Activated CD4-positive, alpha-beta T cell treated with anti-CD3 and anti-CD28 coated beads, Interleukin-2, amount 50 U/mL, for 1 hour (primary cell): ENCODE results near the gene SCAMP4.

Experiments
- DNase-seq: peaks from one replicate; pipeline ENCODE4 v3.0.0-alpha.2; 2020

Gene SCAMP4

GRCh38 chr19:1961000-1961883 is 56.0 kb downstream of the SCAMP4 start:
- DNase-seq: no peak

- no peak for DNase-seq
Measured at GRCh38 chr19:1962674-1963073, 57.5 kb downstream of the SCAMP4 start.

GRCh38 chr19:1967087-1967608 is 61.9 kb downstream of the SCAMP4 start:
- peak; percentile 20 for DNase-seq

- DNase-seq: no peak
Measured at GRCh38 chr19:1968279-1969175, 63.3 kb downstream of the SCAMP4 start.

- no peak for DNase-seq
Measured at GRCh38 chr19:1969176-1970002, 64.2 kb downstream of the SCAMP4 start.

GRCh38 chr19:1970003-1970805 is 65.0 kb downstream of the SCAMP4 start:
- DNase-seq: no peak

- no peak for DNase-seq
Measured at GRCh38 chr19:1970806-1971502, 65.8 kb downstream of the SCAMP4 start.

- no peak for DNase-seq
Measured at GRCh38 chr19:1974381-1975161, 69.4 kb downstream of the SCAMP4 start.

GRCh38 chr19:1975162-1975480 is 69.9 kb downstream of the SCAMP4 start:
- DNase-seq: no peak
